ENCODE measurements around the gene ABCG1.

The ABCG1 gene

GRCh38 chr21:42191696-42192595 is 27.0 kb upstream of the ABCG1 start:
- no peak for TF ChIP-seq CTCF (IDR thresholded peaks at IDR 0.05; ENCODE audit: poor library complexity, severe bottlenecking)
- DNase-seq (ENCODE audit: low spot score) (no peak), ATAC-seq (ENCODE audit: low read depth) (peak; percentile 47; the same call in 1 of the 3 replicates)
- Histone ChIP-seq H3K36me3 (ENCODE audit: low read depth) (no peaks in the 10 kb centered on the region), H3K9me3 (ENCODE audit: severe bottlenecking) (no peaks in the 10 kb centered on the region), H3K4me1 (ENCODE audit: insufficient read depth, poor library complexity, severe bottlenecking) (peaks cover 17% of the 10 kb centered on the region), H3K27me3 (ENCODE audit: insufficient read depth, poor library complexity, severe bottlenecking) (no peaks in the 10 kb centered on the region), H3K27ac (ENCODE audit: poor library complexity, severe bottlenecking) (no peak overlapping the region), H3K4me3 (ENCODE audit: severe bottlenecking) (no peak overlapping the region)

- H3K4me1 ChIP-seq (ENCODE audit: insufficient read depth, poor library complexity, severe bottlenecking): peaks cover 17% of the 10 kb centered on the region
- no peaks in the 10 kb centered on the region for H3K27me3 ChIP-seq (ENCODE audit: insufficient read depth, poor library complexity, severe bottlenecking)
- DNase-seq (ENCODE audit: low spot score) (no peak), ATAC-seq (ENCODE audit: low read depth) (no peak)
- TF ChIP-seq CTCF (IDR thresholded peaks at IDR 0.05; ENCODE audit: poor library complexity, severe bottlenecking): no peak
- no peak overlapping the region for H3K27ac ChIP-seq (ENCODE audit: poor library complexity, severe bottlenecking)
- no peaks in the 10 kb centered on the region for H3K9me3 ChIP-seq (ENCODE audit: severe bottlenecking)
- no peaks in the 10 kb centered on the region for H3K36me3 ChIP-seq (ENCODE audit: low read depth)
- no peak overlapping the region for H3K4me3 ChIP-seq (ENCODE audit: severe bottlenecking)
Measured at GRCh38 chr21:42193131-42193671, 25.7 kb upstream of the ABCG1 start.

- no peak for TF ChIP-seq CTCF (IDR thresholded peaks at IDR 0.05; ENCODE audit: poor library complexity, severe bottlenecking)
- DNase-seq (ENCODE audit: low spot score) (no peak), ATAC-seq (ENCODE audit: low read depth) (no peak)
- H3K27me3 ChIP-seq (ENCODE audit: insufficient read depth, poor library complexity, severe bottlenecking): no peaks in the 10 kb centered on the region
- peaks cover 20% of the 10 kb centered on the region for H3K4me1 ChIP-seq (ENCODE audit: insufficient read depth, poor library complexity, severe bottlenecking)
- H3K9me3 ChIP-seq (ENCODE audit: severe bottlenecking): no peaks in the 10 kb centered on the region
- no peak overlapping the region for H3K4me3 ChIP-seq (ENCODE audit: severe bottlenecking)
- H3K36me3 ChIP-seq (ENCODE audit: low read depth): no peaks in the 10 kb centered on the region
- no peak overlapping the region for H3K27ac ChIP-seq (ENCODE audit: poor library complexity, severe bottlenecking)
Measured at GRCh38 chr21:42193721-42194120, 25.2 kb upstream of the ABCG1 start.

GRCh38 chr21:42194863-42195262 is 24.1 kb upstream of the ABCG1 start:
- ATAC-seq (ENCODE audit: low read depth) (no peak), DNase-seq (ENCODE audit: low spot score) (no peak)
- H3K27me3 ChIP-seq (ENCODE audit: insufficient read depth, poor library complexity, severe bottlenecking): no peaks in the 10 kb centered on the region
- H3K27ac ChIP-seq (ENCODE audit: poor library complexity, severe bottlenecking): no peak overlapping the region
- H3K4me3 ChIP-seq (ENCODE audit: severe bottlenecking): no peak overlapping the region
- H3K4me1 ChIP-seq (ENCODE audit: insufficient read depth, poor library complexity, severe bottlenecking): peaks cover 31% of the 10 kb centered on the region
- no peaks in the 10 kb centered on the region for H3K9me3 ChIP-seq (ENCODE audit: severe bottlenecking)
- no peak for TF ChIP-seq CTCF (IDR thresholded peaks at IDR 0.05; ENCODE audit: poor library complexity, severe bottlenecking)
- no peaks in the 10 kb centered on the region for H3K36me3 ChIP-seq (ENCODE audit: low read depth)
